Stimulated activated effector memory CD8-positive, alpha-beta T cell treated with anti-CD3 and anti-CD28 coated beads, Interleukin-12 subunit alpha, Interleukin-12 subunit beta, amount 100 ng/mL, for 72 hours (primary cell): ENCODE results near the gene RAPH1.
"Not testable (repeated sequence)": the region's sequence is repeated elsewhere in the genome, so short reads cannot be mapped to it uniquely, and the experiment has no call there.

Experiments
- ATAC-seq: fragments of 150-1000 bp; cut with Tn5 transposase; 2 replicates; pipeline ENCODE4 v1.10.0; 2021
- DNase-seq, 2 donors: peaks; one replicate each; pipeline ENCODE4 v3.0.0; 2021 to 2022; ENCODE audit warnings: low spot score in 2 of 2
- H3K27ac Mint-ChIP-seq: one replicate; pipeline ENCODE4 v1.8.0; 2022; ENCODE audit warnings: mild to moderate bottlenecking, mixed read lengths
- H3K36me3 Mint-ChIP-seq: one replicate; pipeline ENCODE4 v1.8.0; 2022; ENCODE audit warnings: mild to moderate bottlenecking, mixed read lengths
- H3K4me1 Mint-ChIP-seq: one replicate; pipeline ENCODE4 v1.8.0; 2022; ENCODE audit warnings: mixed read lengths
- H3K4me3 Mint-ChIP-seq: one replicate; pipeline ENCODE4 v1.8.0; 2022; ENCODE audit warnings: mild to moderate bottlenecking, mixed read lengths
- H3K9me3 Mint-ChIP-seq: one replicate; pipeline ENCODE4 v1.8.0; 2022; ENCODE audit warnings: mixed read lengths

RAPH1 gene

GRCh38 chr2:203532957-203533658, 2.0 kb downstream of the RAPH1 start:
- DNase-seq (no peak), ATAC-seq (no peak)
- Mint-ChIP-seq H3K9me3 (peaks cover 3% of the 10 kb centered on the region), H3K4me3 (peak overlapping the region; percentile 75), H3K36me3 (peaks cover 6% of the 10 kb centered on the region), H3K27ac (no peak overlapping the region), H3K4me1 (peaks cover 18% of the 10 kb centered on the region)

GRCh38 chr2:203527719-203528118, 7.4 kb downstream of the RAPH1 start:
- Mint-ChIP-seq H3K9me3 (no peaks in the 10 kb centered on the region), H3K4me1 (no peaks in the 10 kb centered on the region), H3K27ac (no peak overlapping the region), H3K4me3 (no peak overlapping the region), H3K36me3 (no peaks in the 10 kb centered on the region)
- ATAC-seq (no peak), DNase-seq (no peak)

- H3K27ac Mint-ChIP-seq, DNase-seq, ATAC-seq, H3K9me3 Mint-ChIP-seq, H3K36me3 Mint-ChIP-seq, H3K4me1 Mint-ChIP-seq, H3K4me3 Mint-ChIP-seq: not testable (repeated sequence)
Observed at GRCh38 chr2:203513268-203513667, 21.8 kb downstream of the RAPH1 start.

- no peak for DNase-seq
- Mint-ChIP-seq H3K36me3 (no peaks in the 10 kb centered on the region), H3K27ac (no peak overlapping the region), H3K4me3 (no peak overlapping the region), H3K4me1 (no peaks in the 10 kb centered on the region), H3K9me3 (no peaks in the 10 kb centered on the region)
- no peak for ATAC-seq
Observed at GRCh38 chr2:203510941-203511305, 24.2 kb downstream of the RAPH1 start.

- H3K27ac Mint-ChIP-seq: no peak overlapping the region
- ATAC-seq: no peak
- no peaks in the 10 kb centered on the region for H3K4me1 Mint-ChIP-seq
Observed at GRCh38 chr2:203510256-203510940, 24.7 kb downstream of the RAPH1 start.

GRCh38 chr2:203503460-203503859, 31.6 kb downstream of the RAPH1 start:
- H3K4me3 Mint-ChIP-seq, H3K4me1 Mint-ChIP-seq, DNase-seq, ATAC-seq, H3K36me3 Mint-ChIP-seq, H3K9me3 Mint-ChIP-seq, H3K27ac Mint-ChIP-seq: not testable (repeated sequence)

More at GRCh38 chr2:203510256-203510940, 24.7 kb downstream of the RAPH1 start:
- Mint-ChIP-seq H3K9me3 (no peaks in the 10 kb centered on the region), H3K4me3 (no peak overlapping the region), H3K36me3 (no peaks in the 10 kb centered on the region)
- no peak for DNase-seq

GRCh38 chr2:203501873-203502272, 33.2 kb downstream of the RAPH1 start:
- H3K4me3 Mint-ChIP-seq: no peak overlapping the region
- H3K9me3 Mint-ChIP-seq: no peaks in the 10 kb centered on the region
- ATAC-seq (no peak), DNase-seq (no peak)
- no peaks in the 10 kb centered on the region for H3K4me1 Mint-ChIP-seq
- H3K27ac Mint-ChIP-seq: no peak overlapping the region
- H3K36me3 Mint-ChIP-seq: no peaks in the 10 kb centered on the region

- DNase-seq: no peak
- H3K9me3 Mint-ChIP-seq: no peaks in the 10 kb centered on the region
- no peak for ATAC-seq
- H3K36me3 Mint-ChIP-seq: no peaks in the 10 kb centered on the region
- no peak overlapping the region for H3K4me3 Mint-ChIP-seq
- H3K4me1 Mint-ChIP-seq: no peaks in the 10 kb centered on the region
- H3K27ac Mint-ChIP-seq: no peak overlapping the region
Observed at GRCh38 chr2:203500951-203501350, 34.1 kb downstream of the RAPH1 start.

GRCh38 chr2:203500297-203500696, 34.8 kb downstream of the RAPH1 start:
- H3K4me3 Mint-ChIP-seq: no peak overlapping the region
- no peak for ATAC-seq
- no peak for DNase-seq
- H3K9me3 Mint-ChIP-seq: no peaks in the 10 kb centered on the region
- no peak overlapping the region for H3K27ac Mint-ChIP-seq
- no peaks in the 10 kb centered on the region for H3K4me1 Mint-ChIP-seq
- no peaks in the 10 kb centered on the region for H3K36me3 Mint-ChIP-seq

- ATAC-seq (no peak), DNase-seq (no peak)
- Mint-ChIP-seq H3K4me1 (peaks cover 5% of the 10 kb centered on the region), H3K27ac (no peak overlapping the region), H3K4me3 (no peak overlapping the region), H3K36me3 (no peaks in the 10 kb centered on the region), H3K9me3 (no peaks in the 10 kb centered on the region)
Observed at GRCh38 chr2:203498161-203498560, 36.9 kb downstream of the RAPH1 start.

- H3K4me1 Mint-ChIP-seq: peaks cover 9% of the 10 kb centered on the region
Observed at GRCh38 chr2:203492965-203493364, 42.1 kb downstream of the RAPH1 start.

GRCh38 chr2:203490391-203490790, 44.7 kb downstream of the RAPH1 start:
- H3K36me3 Mint-ChIP-seq: no peaks in the 10 kb centered on the region
- no peaks in the 10 kb centered on the region for H3K9me3 Mint-ChIP-seq
- no peak overlapping the region for H3K4me3 Mint-ChIP-seq
- no peak for ATAC-seq
- no peak overlapping the region for H3K27ac Mint-ChIP-seq
- DNase-seq: no peak
- H3K4me1 Mint-ChIP-seq: peaks cover 9% of the 10 kb centered on the region

More at GRCh38 chr2:203492965-203493364, 42.1 kb downstream of the RAPH1 start:
- DNase-seq (no peak), ATAC-seq (peak; percentile 91)
- Mint-ChIP-seq H3K27ac (peak overlapping the region; percentile 43), H3K36me3 (no peaks in the 10 kb centered on the region), H3K9me3 (no peaks in the 10 kb centered on the region), H3K4me3 (no peak overlapping the region)

- Mint-ChIP-seq H3K4me3 (no peak overlapping the region), H3K9me3 (no peaks in the 10 kb centered on the region), H3K4me1 (peaks cover 10% of the 10 kb centered on the region), H3K36me3 (no peaks in the 10 kb centered on the region), H3K27ac (no peak overlapping the region)
- ATAC-seq (no peak), DNase-seq (no peak)
Observed at GRCh38 chr2:203489531-203489930, 45.6 kb downstream of the RAPH1 start.

- ATAC-seq (peak; percentile 92), DNase-seq (peak in 1 of 2 donors; percentile 56)
- Mint-ChIP-seq H3K27ac (no peak overlapping the region), H3K9me3 (no peaks in the 10 kb centered on the region), H3K4me3 (no peak overlapping the region), H3K36me3 (no peaks in the 10 kb centered on the region), H3K4me1 (peaks cover 6% of the 10 kb centered on the region)
Observed at GRCh38 chr2:203484266-203485112, 50.6 kb downstream of the RAPH1 start.

GRCh38 chr2:203480623-203481022, 54.5 kb downstream of the RAPH1 start:
- H3K4me3 Mint-ChIP-seq: no peak overlapping the region
- H3K36me3 Mint-ChIP-seq: no peaks in the 10 kb centered on the region
- no peak for DNase-seq
- ATAC-seq: no peak
- H3K4me1 Mint-ChIP-seq: peaks cover 6% of the 10 kb centered on the region
- H3K27ac Mint-ChIP-seq: no peak overlapping the region
- H3K9me3 Mint-ChIP-seq: no peaks in the 10 kb centered on the region
